SK-N-SH (cell line): Measurements from ENCODE around the gene SPACDR. TPM values are rescaled to one million over a fixed set of nuclear protein-coding genes. Genes with fewer than 3 reads are reported as not detected.
"Not testable (repeated sequence)": the region's sequence is repeated elsewhere in the genome, so short reads cannot be mapped to it uniquely, and the experiment has no call there.

ENCODE experiments used
- CTCF ChIA-PET: fragments of 300-600, 350-600 bp; formaldehyde crosslinking; extraction: SDS; loops from one replicate; lab custom pipeline; 2021; lab: Yijun Ruan, JAX
- POLR2A ChIA-PET: fragments of 350-600 bp; sonication (Branson Sonifier 250); formaldehyde crosslinking; extraction: SDS; loops from one replicate; lab custom pipeline; 2020; ENCODE audit warnings: antibody characterized with exemption, inconsistent platforms; lab: Yijun Ruan, JAX
- DNase-seq: peaks from one replicate; pipeline ENCODE4 v3.0.0; 2012
- H2AFZ ChIP-seq: fragments of 200-600 bp; sonication (generic); 2 replicates; pipeline ENCODE4 v1.8.1; 2016; ENCODE audit warnings: antibody characterized with exemption, mild to moderate bottlenecking, low read depth
- H3F3A ChIP-seq: fragments of 200-600 bp; sonication (generic); replicated peaks from 2 replicates; pipeline ENCODE3; 2016; ENCODE audit warnings: antibody characterized with exemption, mild to moderate bottlenecking; ENCODE audit not compliant: insufficient read depth
- H3K27ac ChIP-seq, 2 experiments: fragments of 200-500 bp in 1 of 2; fragments of 200-600 bp in 1 of 2; sonication (Bioruptor generic) in 1 of 2; sonication (generic), shearing (Covaris generic) in 1 of 2; 2 replicates each; pipeline versions ENCODE4 v1.5.1 to v1.6.1; 2014 to 2016; ENCODE audit warnings: low read depth in 2 of 2, inconsistent platforms in 1 of 2, low read length in 1 of 2, mild to moderate bottlenecking in 1 of 2, mixed read lengths in 1 of 2
- H3K27me3 ChIP-seq: fragments of 200-600 bp; sonication (generic), shearing (Covaris generic); 2 replicates; pipeline ENCODE4 v1.6.1; 2016; ENCODE audit warnings: mixed run types; ENCODE audit not compliant: insufficient read depth
- H3K36me3 ChIP-seq, 2 experiments: fragments of 200-500 bp in 1 of 2; fragments of 200-600 bp in 1 of 2; sonication (Bioruptor generic) in 1 of 2; sonication (generic) in 1 of 2; replicated peaks in 1 of 2; 2 replicates each; pipeline versions ENCODE3 to v1.5.1; 2014 to 2016; ENCODE audit warnings: low read length in 1 of 2, mild to moderate bottlenecking in 1 of 2; ENCODE audit not compliant: insufficient read depth in 2 of 2, control insufficient read depth in 1 of 2
- H3K4me1 ChIP-seq, 2 experiments: fragments of 200-500 bp in 1 of 2; fragments of 200-600 bp in 1 of 2; sonication (Bioruptor generic) in 1 of 2; sonication (generic), shearing (Covaris generic) in 1 of 2; 2 replicates each; pipeline versions ENCODE4 v1.5.1 to v1.6.1; 2014 to 2016; ENCODE audit warnings: low read depth in 1 of 2, low read length in 1 of 2, mixed run types in 1 of 2; ENCODE audit not compliant: insufficient read depth in 2 of 2, control insufficient read depth in 1 of 2
- H3K4me2 ChIP-seq: fragments of 200-600 bp; sonication (generic), shearing (Covaris generic); 2 replicates; pipeline ENCODE4 v1.6.1; 2017; ENCODE audit warnings: mixed run types
- H3K4me3 ChIP-seq, 2 experiments: fragments of 200-500 bp in 1 of 2; fragments of 200-600 bp in 1 of 2; sonication (Bioruptor generic) in 1 of 2; sonication (generic), shearing (Covaris generic) in 1 of 2; 2 replicates each; pipeline versions ENCODE4 v1.5.1 to v1.8.1; 2014 to 2016; ENCODE audit warnings: low read depth in 2 of 2, inconsistent platforms in 1 of 2, low read length in 1 of 2, mild to moderate bottlenecking in 1 of 2, mixed read lengths in 1 of 2, moderate library complexity in 1 of 2
- H3K79me2 ChIP-seq: fragments of 200-600 bp; sonication (generic); 2 replicates; pipeline ENCODE4 v1.8.1; 2017; ENCODE audit warnings: mild to moderate bottlenecking; ENCODE audit not compliant: insufficient read depth
- H3K9ac ChIP-seq: fragments of 200-600 bp; sonication (generic); 2 replicates; pipeline ENCODE4 v1.6.1; 2017; ENCODE audit warnings: mixed run types
- H3K9me2 ChIP-seq: fragments of 200-600 bp; sonication (generic); 2 replicates; pipeline ENCODE4 v1.6.1; 2017; ENCODE audit warnings: mixed run types
- H3K9me3 ChIP-seq: fragments of 200-600 bp; sonication (generic); 2 replicates; pipeline ENCODE4 v1.6.1; 2017; ENCODE audit warnings: mixed run types, mild to moderate bottlenecking, moderate library complexity
- H4K20me1 ChIP-seq: fragments of 200-600 bp; sonication (generic); 2 replicates; pipeline ENCODE4 v1.6.1; 2017; ENCODE audit warnings: mild to moderate bottlenecking, mixed run types; ENCODE audit not compliant: insufficient read depth
- CHD2 ChIP-seq: fragments of 150-350 bp; IDR thresholded peaks from 2 replicates; pipeline ENCODE4 v1.6.1; 2018; ENCODE audit warnings: low read length; ENCODE audit not compliant: partially characterized antibody
- CTCF ChIP-seq: fragments of 200-600 bp; sonication (generic); IDR thresholded peaks from 2 replicates; pipeline ENCODE4 v1.6.1; 2017; ENCODE audit warnings: antibody characterized with exemption, mild to moderate bottlenecking, moderate library complexity
- EZH2phosphoT487 ChIP-seq: fragments of 200-600 bp; sonication (generic); IDR thresholded peaks from 2 replicates; pipeline ENCODE4 v1.6.1; 2017; ENCODE audit warnings: low read depth, mixed run types, mild to moderate bottlenecking, antibody characterized with exemption, moderate library complexity, borderline replicate concordance
- FOSL2 ChIP-seq: IDR thresholded peaks from 2 replicates; pipeline ENCODE4 v1.4.0; 2012; ENCODE audit warnings: low read depth, mild to moderate bottlenecking, moderate library complexity, borderline replicate concordance
- FOXJ3 ChIP-seq: sonication (generic); formaldehyde crosslinking; IDR thresholded peaks from 2 replicates; pipeline ENCODE4 v1.5.1; 2020; ENCODE audit warnings: mild to moderate bottlenecking, missing genetic modification reagents
- FOXM1 ChIP-seq: IDR thresholded peaks from 2 replicates; pipeline ENCODE4 v1.4.0; 2012; ENCODE audit warnings: low read depth, mild to moderate bottlenecking
- JUND ChIP-seq: IDR thresholded peaks from 2 replicates; pipeline ENCODE4 v1.4.0; 2012
- NRF1 ChIP-seq: IDR thresholded peaks from 2 replicates; pipeline ENCODE4 v1.6.1; 2012; ENCODE audit warnings: low read depth, mild to moderate bottlenecking, low read length
- PBX3 ChIP-seq: IDR thresholded peaks from 2 replicates; pipeline ENCODE4; 2012
- RAD21 ChIP-seq: IDR thresholded peaks from 2 replicates; pipeline ENCODE4 v1.6.1; 2012; ENCODE audit warnings: mild to moderate bottlenecking, low read length
- RCOR1 ChIP-seq: fragments of 150-350 bp; IDR thresholded peaks from 2 replicates; pipeline ENCODE4 v1.6.1; 2017; ENCODE audit warnings: antibody characterized with exemption, low read length
- RFX5 ChIP-seq: IDR thresholded peaks from 2 replicates; pipeline ENCODE4 v1.6.1; 2012; ENCODE audit warnings: mild to moderate bottlenecking, improper control_type of control experiment, low read length
- RXRA ChIP-seq: IDR thresholded peaks from 2 replicates; pipeline ENCODE4 v1.4.0; 2012; ENCODE audit warnings: low read depth, mild to moderate bottlenecking, borderline replicate concordance
- SIN3A ChIP-seq: IDR thresholded peaks from 2 replicates; pipeline ENCODE4 v1.6.1; 2012; ENCODE audit warnings: low read depth, mild to moderate bottlenecking, low read length, moderate library complexity, borderline replicate concordance
- TAF1 ChIP-seq: IDR thresholded peaks from 2 replicates; pipeline ENCODE4 v1.6.1; 2012; ENCODE audit warnings: low read depth, mild to moderate bottlenecking, low read length, moderate library complexity, borderline replicate concordance
- TCF12 ChIP-seq: IDR thresholded peaks from 2 replicates; pipeline ENCODE4 v1.4.0; 2012
- TEAD4 ChIP-seq: IDR thresholded peaks from 2 replicates; pipeline ENCODE4 v1.4.0; 2012; ENCODE audit warnings: mild to moderate bottlenecking, borderline replicate concordance; ENCODE audit not compliant: insufficient read depth
- ZBTB33 ChIP-seq: IDR thresholded peaks from 2 replicates; pipeline ENCODE4 v1.4.0; 2012; ENCODE audit warnings: low read depth, borderline replicate concordance
- WGBS: methylation state at CpG from one replicate; pipeline ENCODE4 v1.1.6; 2017; ENCODE audit warnings: low lambda C conversion rate; 5-methylcytosine and 5-hydroxymethylcytosine counted together
- polyA plus RNA-seq, 3 experiments: library from polyadenylated mRNA; depleted of rRNA; stranded (reverse); fragments of >200 nt; gene quantifications; 2 replicates each; pipeline ENCODE4 v1.2.3, GENCODE V29; 2012
- TF ChIP-seq, protein P1 (sequence below): IDR thresholded peaks from 2 replicates; pipeline ENCODE4 v1.4.0; 2012; ENCODE audit warnings: low read depth, borderline replicate concordance

SPACDR gene
- polyA plus RNA-seq, 1 of the 3 experiments (the other 2 are of a cell fraction) = 1.5 TPM

- ChIA-PET CTCF (interaction anchor here (0.5 to 1.7 kb wide), 6 partner anchors 10 to 59 kb away, joined by 3 to 7 read pairs (median 4); partner anchors contain the start of gene NYAP1), POLR2A (no interaction called here)
- Histone ChIP-seq H3K27me3 (no peaks in the 10 kb centered on the region), H3K9me2 (no peaks in the 10 kb centered on the region), H3F3A (no peaks in the 10 kb centered on the region), H3K9ac (no peak overlapping the region), H3K79me2 (no peaks in the 10 kb centered on the region), H3K9me3 (no peaks in the 10 kb centered on the region), H4K20me1 (no peaks in the 10 kb centered on the region), H3K4me1 (no peaks in the 10 kb centered on the region; a peak in 1 of 4 replicates), H2AFZ (no peak overlapping the region), H3K36me3 (no peaks in the 10 kb centered on the region), H3K27ac (no peak overlapping the region), H3K4me2 (no peak overlapping the region), H3K4me3 (no peak overlapping the region)
- TF ChIP-seq EZH2phosphoT487 (no peak), NRF1 (no peak), TAF1 (no peak), TEAD4 (no peak), SIN3A (no peak), CTCF (no peak), FOSL2 (no peak), RXRA (no peak), RCOR1 (no peak), ZBTB33 (no peak), JUND (no peak), RAD21 (no peak), FOXM1 (no peak), TCF12 (no peak), FOXJ3 (CRISPR knock-in tag) (no peak), PBX3 (no peak), RFX5 (no peak), CHD2 (no peak)
- TF ChIP-seq, protein P1, sequence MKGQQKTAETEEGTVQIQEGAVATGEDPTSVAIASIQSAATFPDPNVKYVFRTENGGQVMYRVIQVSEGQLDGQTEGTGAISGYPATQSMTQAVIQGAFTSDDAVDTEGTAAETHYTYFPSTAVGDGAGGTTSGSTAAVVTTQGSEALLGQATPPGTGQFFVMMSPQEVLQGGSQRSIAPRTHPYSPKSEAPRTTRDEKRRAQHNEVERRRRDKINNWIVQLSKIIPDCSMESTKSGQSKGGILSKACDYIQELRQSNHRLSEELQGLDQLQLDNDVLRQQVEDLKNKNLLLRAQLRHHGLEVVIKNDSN = no peak
- WGBS = 95% methylated on average over 9 of the region's 9 CpGs
- no peak for DNase-seq
Observed at GRCh38 chr7:100504887-100505611, 41.0 kb upstream of the SPACDR start.

GRCh38 chr7:100504031-100504430 is 40.0 kb upstream of the SPACDR start:
- H3K79me2 ChIP-seq, H3F3A ChIP-seq, DNase-seq, H3K4me3 ChIP-seq, H3K9me2 ChIP-seq, H4K20me1 ChIP-seq, H2AFZ ChIP-seq, H3K27me3 ChIP-seq, H3K9me3 ChIP-seq, POLR2A ChIA-PET, H3K27ac ChIP-seq, H3K9ac ChIP-seq, H3K36me3 ChIP-seq, H3K4me2 ChIP-seq, H3K4me1 ChIP-seq: not testable (repeated sequence)
- 94% methylated on average over 3 of the region's 3 CpGs for WGBS
- CTCF ChIA-PET = interaction anchor here (0.7 to 2.8 kb wide), 6 partner anchors 21 to 96 kb away, joined by 3 to 12 read pairs (median 6); partner anchors contain the start of gene NYAP1

- H3K4me2 ChIP-seq, H3K9me2 ChIP-seq, H3K27ac ChIP-seq, H2AFZ ChIP-seq, H3K4me3 ChIP-seq, H3K9ac ChIP-seq, H3K36me3 ChIP-seq, DNase-seq, H3K9me3 ChIP-seq, H3K4me1 ChIP-seq, POLR2A ChIA-PET, H4K20me1 ChIP-seq, H3F3A ChIP-seq, H3K27me3 ChIP-seq, H3K79me2 ChIP-seq: not testable (repeated sequence)
- CTCF ChIA-PET = interaction anchor here (0.9 to 1.7 kb wide), 4 partner anchors 18 to 88 kb away, joined by 3 to 6 read pairs (median 4); no protein-coding TSS in a partner anchor
- WGBS = 75% methylated on average over 2 of the region's 2 CpGs
Observed at GRCh38 chr7:100500743-100501142, 36.7 kb upstream of the SPACDR start.
